Loucy (cell line): ENCODE results near the gene GARRE1.

Experiments used
- H2AFZ ChIP-seq: fragments of 200-600 bp; sonication (generic); 2 replicates; pipeline ENCODE4 v1.6.0; 2016; ENCODE audit warnings: antibody characterized with exemption, mild to moderate bottlenecking, low read length, moderate library complexity
- H3F3A ChIP-seq: fragments of 200-600 bp; 2 replicates; pipeline ENCODE4 v1.6.0; 2016; ENCODE audit warnings: antibody characterized with exemption, low read depth, mild to moderate bottlenecking
- H3K27me3 ChIP-seq: fragments of 200-600 bp; sonication (generic); 2 replicates; pipeline ENCODE4 v1.6.1; 2014; ENCODE audit warnings: low read length, mild to moderate bottlenecking; ENCODE audit not compliant: insufficient read depth, poor library complexity, severe bottlenecking
- H3K36me3 ChIP-seq: fragments of 200-600 bp; sonication (generic); 2 replicates; pipeline ENCODE4 v1.6.1; 2016; ENCODE audit warnings: low read length; ENCODE audit not compliant: insufficient read depth
- H3K4me1 ChIP-seq: fragments of 200-600 bp; sonication (generic); 2 replicates; pipeline ENCODE4 v1.5.1; 2014; ENCODE audit warnings: low read length, mild to moderate bottlenecking; ENCODE audit not compliant: insufficient read depth, poor library complexity, severe bottlenecking
- H3K4me2 ChIP-seq: fragments of 200-600 bp; sonication (generic); 2 replicates; pipeline ENCODE4 v1.6.0; 2014; ENCODE audit warnings: antibody characterized with exemption, low read length, low read depth, mild to moderate bottlenecking; ENCODE audit not compliant: poor library complexity, severe bottlenecking
- H3K4me3 ChIP-seq: fragments of 200-600 bp; sonication (generic); 2 replicates; pipeline ENCODE4 v1.5.1; 2014; ENCODE audit warnings: low read length, mild to moderate bottlenecking, mixed read lengths; ENCODE audit not compliant: poor library complexity, severe bottlenecking
- H3K79me2 ChIP-seq: fragments of 200-600 bp; sonication (generic); 2 replicates; pipeline ENCODE4 v1.6.1; 2014; ENCODE audit warnings: low read length; ENCODE audit not compliant: insufficient read depth
- H3K9ac ChIP-seq: fragments of 200-600 bp; sonication (generic); 2 replicates; pipeline ENCODE4 v1.6.0; 2014; ENCODE audit warnings: mild to moderate bottlenecking, low read depth, low read length, moderate library complexity; ENCODE audit not compliant: poor library complexity, severe bottlenecking
- H3K9me2 ChIP-seq: fragments of 200-600 bp; sonication (generic); replicated peaks from 2 replicates; pipeline ENCODE4 v1.6.1; 2016; ENCODE audit warnings: low read depth, low read length, mixed read lengths
- H3K9me3 ChIP-seq: fragments of 200-600 bp; sonication (generic); 2 replicates; pipeline ENCODE4 v1.6.1; 2014; ENCODE audit warnings: mild to moderate bottlenecking, antibody characterized with exemption, low read length, low read depth; ENCODE audit not compliant: insufficient read depth
- H4K20me1 ChIP-seq: fragments of 200-600 bp; sonication (generic); 2 replicates; pipeline ENCODE4 v1.6.0; 2014; ENCODE audit warnings: antibody characterized with exemption, low read length, mild to moderate bottlenecking; ENCODE audit not compliant: insufficient read depth, poor library complexity, severe bottlenecking
- EZH2phosphoT487 ChIP-seq: fragments of 200-600 bp; IDR thresholded peaks from 2 replicates; pipeline ENCODE4 v1.6.1; 2018; ENCODE audit warnings: antibody characterized with exemption, mild to moderate bottlenecking, moderate library complexity, borderline replicate concordance
- TF ChIP-seq, protein P1 (sequence below): fragments of 200-600 bp; sonication (generic); conservative IDR thresholded peaks from 2 replicates; pipeline ENCODE4 v1.5.1; 2014; ENCODE audit warnings: mild to moderate bottlenecking, antibody characterized with exemption, low read length

GARRE1 gene

GRCh38 chr19:34222386-34222785, 32.0 kb upstream of the GARRE1 start:
- Histone ChIP-seq H3K4me2 (no peak overlapping the region), H3K4me1 (peaks cover 30% of the 10 kb centered on the region), H4K20me1 (peaks cover 92% of the 10 kb centered on the region), H3K9me3 (no peaks in the 10 kb centered on the region), H3K36me3 (peaks cover 84% of the 10 kb centered on the region), H3K9me2 (no peaks in the 10 kb centered on the region), H3F3A (peaks cover 15% of the 10 kb centered on the region; the same call in 1 of the 2 replicates), H3K79me2 (no peaks in the 10 kb centered on the region), H3K9ac (no peak overlapping the region), H3K27me3 (no peaks in the 10 kb centered on the region), H2AFZ (no peak overlapping the region), H3K4me3 (no peak overlapping the region)
- no peak for TF ChIP-seq EZH2phosphoT487
- TF ChIP-seq, protein P1, sequence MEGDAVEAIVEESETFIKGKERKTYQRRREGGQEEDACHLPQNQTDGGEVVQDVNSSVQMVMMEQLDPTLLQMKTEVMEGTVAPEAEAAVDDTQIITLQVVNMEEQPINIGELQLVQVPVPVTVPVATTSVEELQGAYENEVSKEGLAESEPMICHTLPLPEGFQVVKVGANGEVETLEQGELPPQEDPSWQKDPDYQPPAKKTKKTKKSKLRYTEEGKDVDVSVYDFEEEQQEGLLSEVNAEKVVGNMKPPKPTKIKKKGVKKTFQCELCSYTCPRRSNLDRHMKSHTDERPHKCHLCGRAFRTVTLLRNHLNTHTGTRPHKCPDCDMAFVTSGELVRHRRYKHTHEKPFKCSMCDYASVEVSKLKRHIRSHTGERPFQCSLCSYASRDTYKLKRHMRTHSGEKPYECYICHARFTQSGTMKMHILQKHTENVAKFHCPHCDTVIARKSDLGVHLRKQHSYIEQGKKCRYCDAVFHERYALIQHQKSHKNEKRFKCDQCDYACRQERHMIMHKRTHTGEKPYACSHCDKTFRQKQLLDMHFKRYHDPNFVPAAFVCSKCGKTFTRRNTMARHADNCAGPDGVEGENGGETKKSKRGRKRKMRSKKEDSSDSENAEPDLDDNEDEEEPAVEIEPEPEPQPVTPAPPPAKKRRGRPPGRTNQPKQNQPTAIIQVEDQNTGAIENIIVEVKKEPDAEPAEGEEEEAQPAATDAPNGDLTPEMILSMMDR, result no peak

DNA sequence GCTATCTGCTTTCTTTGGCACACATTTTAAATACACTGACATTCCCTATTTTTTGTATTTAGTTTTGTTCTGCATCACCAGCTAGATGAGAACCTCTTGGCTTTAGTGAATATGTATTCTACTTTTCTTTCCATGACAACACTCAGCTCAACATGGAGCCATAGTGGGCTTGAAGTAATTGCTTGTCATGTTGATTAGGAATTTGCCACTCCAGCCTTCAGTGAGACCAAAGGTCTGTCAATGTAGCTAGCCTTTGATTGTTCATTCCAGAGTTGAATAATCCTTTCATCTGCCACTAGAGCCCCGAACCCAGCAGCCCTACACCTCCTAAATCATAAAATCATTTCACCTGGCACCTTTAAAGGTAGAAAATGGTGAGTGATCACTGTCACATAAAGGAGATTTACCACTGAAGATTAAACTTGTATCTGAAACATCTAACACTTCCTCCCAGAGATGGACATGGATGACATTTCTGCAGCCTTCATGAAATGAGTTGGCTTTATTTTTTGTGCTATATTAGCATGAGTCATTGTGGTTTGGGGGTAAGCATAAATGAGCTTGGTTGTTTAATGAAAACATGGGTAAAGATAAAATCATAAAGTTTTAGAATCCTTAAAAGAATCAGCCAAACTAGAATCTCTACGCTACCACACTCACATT, 29.2 kb upstream of the GARRE1 start:
- peaks cover 17% of the 10 kb centered on the region for H3K4me1 ChIP-seq
- peaks cover 5% of the 10 kb centered on the region; the same call in 1 of the 2 replicates for H3F3A ChIP-seq
- TF ChIP-seq EZH2phosphoT487, result no peak
- TF ChIP-seq, protein P1, result no peak
- no peak overlapping the region for H3K4me3 ChIP-seq
- H3K79me2 ChIP-seq, result no peaks in the 10 kb centered on the region
- no peak overlapping the region for H2AFZ ChIP-seq
- H3K9ac ChIP-seq, result no peak overlapping the region
- H3K4me2 ChIP-seq, result no peak overlapping the region
- H3K9me2 ChIP-seq, result no peaks in the 10 kb centered on the region
- peaks cover 96% of the 10 kb centered on the region for H3K36me3 ChIP-seq
- H3K27me3 ChIP-seq, result no peaks in the 10 kb centered on the region
- no peaks in the 10 kb centered on the region for H3K9me3 ChIP-seq
- peaks cover 68% of the 10 kb centered on the region for H4K20me1 ChIP-seq

GRCh38 chr19:34225659-34226015, 28.7 kb upstream of the GARRE1 start:
- no peaks in the 10 kb centered on the region for H3K9me2 ChIP-seq
- no peaks in the 10 kb centered on the region for H3K27me3 ChIP-seq
- no peak for TF ChIP-seq EZH2phosphoT487
- TF ChIP-seq, protein P1, result no peak
- peaks cover 96% of the 10 kb centered on the region for H3K36me3 ChIP-seq
- H3K4me1 ChIP-seq, result peaks cover 17% of the 10 kb centered on the region
- no peaks in the 10 kb centered on the region for H3K9me3 ChIP-seq
- H3K4me2 ChIP-seq, result no peak overlapping the region
- no peak overlapping the region for H2AFZ ChIP-seq
- H4K20me1 ChIP-seq, result peaks cover 64% of the 10 kb centered on the region
- no peak overlapping the region for H3K4me3 ChIP-seq
- peaks cover 5% of the 10 kb centered on the region; the same call in 1 of the 2 replicates for H3F3A ChIP-seq
- no peak overlapping the region for H3K9ac ChIP-seq
- H3K79me2 ChIP-seq, result no peaks in the 10 kb centered on the region
